Cardiac septum (tissue), 1 donor: ENCODE data around the gene PRDM10. TPM values are rescaled to one million over a fixed set of nuclear protein-coding genes. Genes with fewer than 3 reads are reported as not detected.

ENCODE experiments used
- DNase-seq: peaks from one replicate; pipeline ENCODE4 v3.0.0-alpha.2; 2020; ENCODE audit warnings: low spot score
- intact Hi-C: fragments of 100-400 bp; cut with DNase I; formaldehyde crosslinking; loops from one replicate; pipeline ENCODE4 v1.14.0; 2022
- long read RNA-seq: library from polyadenylated mRNA; unstranded; transcript quantifications from one replicate; pipeline ENCODE4 v2.0.0, GENCODE V29; 2021
- total RNA-seq: library from RNA; stranded (reverse); fragmentation: NEBNext Ultra II Directional; extraction: Animal tissue kit (Norgen Biotek cat#: 25700); gene quantifications from one replicate; pipeline ENCODE4 v1.2.1, GENCODE V29; 2021
- donor health status: DM: no; HTN: no; CAD: no.

The PRDM10 gene, protein sequence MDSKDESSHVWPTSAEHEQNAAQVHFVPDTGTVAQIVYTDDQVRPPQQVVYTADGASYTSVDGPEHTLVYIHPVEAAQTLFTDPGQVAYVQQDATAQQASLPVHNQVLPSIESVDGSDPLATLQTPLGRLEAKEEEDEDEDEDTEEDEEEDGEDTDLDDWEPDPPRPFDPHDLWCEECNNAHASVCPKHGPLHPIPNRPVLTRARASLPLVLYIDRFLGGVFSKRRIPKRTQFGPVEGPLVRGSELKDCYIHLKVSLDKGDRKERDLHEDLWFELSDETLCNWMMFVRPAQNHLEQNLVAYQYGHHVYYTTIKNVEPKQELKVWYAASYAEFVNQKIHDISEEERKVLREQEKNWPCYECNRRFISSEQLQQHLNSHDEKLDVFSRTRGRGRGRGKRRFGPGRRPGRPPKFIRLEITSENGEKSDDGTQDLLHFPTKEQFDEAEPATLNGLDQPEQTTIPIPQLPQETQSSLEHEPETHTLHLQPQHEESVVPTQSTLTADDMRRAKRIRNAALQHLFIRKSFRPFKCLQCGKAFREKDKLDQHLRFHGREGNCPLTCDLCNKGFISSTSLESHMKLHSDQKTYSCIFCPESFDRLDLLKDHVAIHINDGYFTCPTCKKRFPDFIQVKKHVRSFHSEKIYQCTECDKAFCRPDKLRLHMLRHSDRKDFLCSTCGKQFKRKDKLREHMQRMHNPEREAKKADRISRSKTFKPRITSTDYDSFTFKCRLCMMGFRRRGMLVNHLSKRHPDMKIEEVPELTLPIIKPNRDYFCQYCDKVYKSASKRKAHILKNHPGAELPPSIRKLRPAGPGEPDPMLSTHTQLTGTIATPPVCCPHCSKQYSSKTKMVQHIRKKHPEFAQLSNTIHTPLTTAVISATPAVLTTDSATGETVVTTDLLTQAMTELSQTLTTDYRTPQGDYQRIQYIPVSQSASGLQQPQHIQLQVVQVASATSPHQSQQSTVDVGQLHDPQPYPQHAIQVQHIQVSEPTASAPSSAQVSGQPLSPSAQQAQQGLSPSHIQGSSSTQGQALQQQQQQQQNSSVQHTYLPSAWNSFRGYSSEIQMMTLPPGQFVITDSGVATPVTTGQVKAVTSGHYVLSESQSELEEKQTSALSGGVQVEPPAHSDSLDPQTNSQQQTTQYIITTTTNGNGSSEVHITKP
- 6.7 TPM for total RNA-seq
- long read RNA-seq, partial matches to known transcripts = 0 of 4 reads
- long read RNA-seq, other reads (novel, unspliced or antisense) = 4 of 4 reads

- intact Hi-C loops = loop anchor here (5.0 kb wide), 1 partner anchor 130 kb away; no protein-coding TSS in a partner anchor
- DNase-seq = peak; percentile 95
Measured at GRCh38 chr11:130002352-130002845, at the start of gene PRDM10. Gene PRDM10 (minus strand): TSS chr11:130002835. CDS start chr11:129960964, 41,871 bp downstream.

- no peak for DNase-seq
- intact Hi-C loops = no loop called here
Measured at GRCh38 chr11:130051082-130051481, 48.4 kb upstream of the PRDM10 start.

DNA sequence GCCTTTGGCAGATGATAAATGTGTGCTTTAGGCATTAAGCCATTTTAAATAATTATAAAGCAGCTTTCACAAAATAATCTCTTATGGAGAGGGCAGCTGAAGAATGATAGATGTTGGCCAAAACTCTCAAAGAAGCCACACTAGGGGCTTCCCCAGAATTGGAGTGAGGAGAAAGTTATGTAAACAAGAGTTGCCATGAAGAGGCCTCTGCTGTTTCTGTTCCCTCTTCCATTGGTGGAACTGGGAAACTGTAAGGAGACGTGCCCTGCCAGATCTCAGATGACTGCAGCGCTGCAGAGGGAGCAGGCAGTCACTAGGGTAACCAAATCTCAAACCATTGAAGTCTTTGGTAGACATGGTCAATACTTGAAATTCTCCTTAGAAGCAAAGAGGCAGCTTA is 47.6 kb upstream of the PRDM10 start:
- DNase-seq = no peak
- intact Hi-C loops = no loop called here

- no peak for DNase-seq
- intact Hi-C loops = no loop called here
Measured at GRCh38 chr11:130049328-130049771, 46.7 kb upstream of the PRDM10 start.

GRCh38 chr11:130047141-130047540 is 44.5 kb upstream of the PRDM10 start:
- intact Hi-C loops = no loop called here

GRCh38 chr11:130043575-130043974 is 40.9 kb upstream of the PRDM10 start:
- intact Hi-C loops = no loop called here
- no peak for DNase-seq

More at GRCh38 chr11:130047141-130047540, 44.5 kb upstream of the PRDM10 start:
- no peak for DNase-seq

DNA sequence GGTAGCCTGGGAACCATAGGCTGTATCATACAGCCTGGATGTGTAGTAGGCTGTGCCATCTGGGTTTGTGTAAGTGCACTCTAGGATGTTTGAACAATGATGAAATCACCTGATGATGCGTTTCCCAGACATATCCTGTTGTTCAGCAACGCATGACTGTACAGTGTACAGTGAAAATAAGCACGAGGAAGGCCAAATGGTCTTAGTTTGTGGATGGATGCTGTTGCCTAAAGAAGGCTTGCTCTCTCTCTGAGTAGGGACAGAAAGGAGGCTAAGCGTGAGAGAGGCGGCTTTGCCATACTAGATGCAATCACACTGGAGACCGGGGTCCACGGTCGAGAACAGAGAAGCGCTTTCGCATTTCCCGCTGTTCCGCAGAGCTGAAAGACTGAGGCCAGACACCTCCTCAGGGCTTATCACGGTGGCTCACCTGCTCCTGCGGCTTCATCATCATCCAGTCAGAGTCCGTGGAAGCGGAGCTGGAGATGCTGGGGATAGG is 39.5 kb upstream of the PRDM10 start:
- no peak for DNase-seq
- intact Hi-C loops = no loop called here

DNA sequence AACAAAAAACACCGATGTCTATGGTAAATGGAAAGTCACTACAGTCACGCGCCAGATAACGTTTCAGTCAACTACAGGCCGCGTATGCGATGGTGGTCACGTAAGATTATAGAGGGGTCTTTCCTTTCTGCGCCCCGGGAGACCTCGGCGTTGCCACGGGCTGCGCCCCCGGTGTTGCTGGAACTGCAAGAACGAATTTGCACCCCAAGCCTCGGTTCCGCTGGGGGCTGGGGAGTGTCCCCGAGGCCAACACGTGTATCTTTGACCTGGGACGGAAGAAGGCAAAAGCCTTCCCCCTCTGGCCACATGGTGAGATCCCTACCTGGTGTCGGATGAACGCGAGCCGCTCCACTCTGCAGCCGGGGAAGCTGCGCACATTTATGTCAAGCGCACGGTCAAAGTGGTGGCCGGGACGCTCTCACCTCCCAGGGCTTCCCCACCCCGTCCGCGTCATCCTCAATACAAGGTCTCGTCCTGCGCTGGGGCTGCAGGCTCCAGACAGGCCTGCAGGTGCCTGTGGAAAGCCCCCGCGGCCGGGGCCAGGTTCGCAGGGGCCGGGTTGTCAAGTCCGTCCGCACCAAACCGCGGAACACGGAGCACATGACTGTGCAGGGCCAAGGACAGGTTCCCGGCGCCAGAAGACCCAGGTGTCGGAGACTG is 37.8 kb upstream of the PRDM10 start:
- no peak for DNase-seq
- intact Hi-C loops = no loop called here

- intact Hi-C loops = no loop called here
- DNase-seq = no peak
Measured at GRCh38 chr11:130037881-130038585, 35.4 kb upstream of the PRDM10 start.

DNA sequence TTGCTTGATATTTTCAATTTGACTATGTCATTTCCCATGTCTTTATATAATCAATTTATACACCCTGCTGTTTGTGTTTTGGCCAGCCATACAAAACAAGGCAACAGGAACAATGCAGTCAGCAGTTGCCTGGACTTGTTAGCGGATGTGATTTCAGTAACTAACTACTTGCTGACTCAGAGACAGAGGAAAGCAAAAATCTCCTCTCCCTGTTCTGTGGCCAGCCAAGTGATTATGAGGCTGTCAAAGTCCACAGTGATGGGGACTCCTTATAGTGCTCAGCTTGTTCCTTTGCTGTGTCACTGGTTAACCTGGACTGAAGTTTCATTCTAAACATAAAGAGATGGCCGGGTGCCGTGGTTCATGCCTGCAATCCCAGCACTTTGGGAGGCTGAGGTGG is 34.4 kb upstream of the PRDM10 start:
- intact Hi-C loops = no loop called here
- DNase-seq = no peak

DNA sequence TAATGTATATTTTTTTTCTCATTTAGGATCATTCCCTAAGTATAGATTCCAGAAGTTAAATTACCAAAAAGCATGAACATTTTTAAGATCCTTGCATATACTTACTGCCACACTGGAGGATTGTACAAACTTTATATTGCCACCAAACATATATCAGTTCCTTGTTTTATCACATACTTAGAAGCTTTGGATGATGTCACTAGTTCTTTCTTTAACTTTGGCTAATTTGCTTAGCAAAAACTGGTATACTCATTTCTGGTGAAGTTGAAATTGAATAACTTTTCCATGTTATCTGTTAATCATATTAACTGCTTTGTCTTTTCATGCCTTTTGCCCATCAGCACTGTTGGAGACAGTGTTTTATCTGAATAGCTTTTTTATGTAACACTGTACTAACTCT is 31.6 kb upstream of the PRDM10 start:
- intact Hi-C loops = no loop called here
- no peak for DNase-seq

- intact Hi-C loops = no loop called here
- no peak for DNase-seq
Measured at GRCh38 chr11:130032931-130033330, 30.3 kb upstream of the PRDM10 start.

- DNase-seq = no peak
- intact Hi-C loops = no loop called here
Measured at GRCh38 chr11:130031945-130032344, 29.3 kb upstream of the PRDM10 start.

GRCh38 chr11:130031056-130031455 is 28.4 kb upstream of the PRDM10 start:
- DNase-seq = no peak
- intact Hi-C loops = no loop called here

DNA sequence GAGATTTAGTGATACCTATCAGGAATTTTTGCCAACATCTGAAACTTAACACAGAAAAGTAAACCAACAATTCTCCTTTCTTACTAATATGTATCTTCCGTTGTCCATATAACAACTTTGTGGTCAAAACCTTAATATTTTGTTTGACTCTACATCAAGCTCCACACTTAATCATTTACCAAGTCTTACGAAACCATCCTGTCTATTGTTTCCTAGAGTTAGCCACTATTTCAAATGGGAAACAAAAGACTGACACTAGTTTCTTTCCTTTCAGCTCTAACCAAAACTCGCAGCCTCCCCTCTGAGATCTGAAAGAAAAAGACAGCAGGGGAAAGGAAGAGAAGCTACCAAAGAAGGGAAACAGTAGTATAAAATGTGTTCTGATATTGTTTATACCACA is 26.5 kb upstream of the PRDM10 start:
- DNase-seq = no peak

GRCh38 chr11:130025371-130025770 is 22.7 kb upstream of the PRDM10 start:
- DNase-seq = no peak
- intact Hi-C loops = no loop called here

More for the DNA sequence above, 26.5 kb upstream of the PRDM10 start:
- intact Hi-C loops = no loop called here

DNA sequence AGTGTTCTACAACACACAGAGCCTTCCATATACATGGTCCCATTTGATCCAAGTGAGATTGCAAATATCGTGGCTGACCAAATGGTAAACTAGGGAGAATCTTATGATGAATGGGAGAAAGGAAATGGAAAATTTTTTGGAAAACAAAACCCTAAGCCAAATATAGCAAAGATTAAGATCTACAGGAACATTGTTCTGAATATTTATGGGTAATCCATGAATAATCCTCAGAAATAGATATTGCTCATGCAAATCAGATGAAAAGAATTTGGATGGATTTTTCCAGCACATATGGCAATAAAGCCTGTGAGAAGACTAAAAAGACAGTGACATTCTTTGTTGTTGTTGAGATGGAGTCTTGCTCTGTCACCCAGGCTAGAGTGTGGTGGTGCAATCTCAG is 21.7 kb upstream of the PRDM10 start:
- no peak for DNase-seq
- intact Hi-C loops = no loop called here

GRCh38 chr11:130023204-130023603 is 20.6 kb upstream of the PRDM10 start:
- no peak for DNase-seq
- intact Hi-C loops = no loop called here
